NCI-H82 treated with DMSO at 0.1 percent for 48 hours (cell line): ENCODE data around the gene AAMP.
"Not testable (repeated sequence)": the region's sequence is repeated elsewhere in the genome, so short reads cannot be mapped to it uniquely, and the experiment has no call there.

Experiments
- DNase-seq: peaks from one replicate; lab custom pipeline; 2025; ENCODE audit not compliant: unreplicated experiment; lab: John Stamatoyannopoulos, UW

The AAMP gene

GRCh38 chr2:218269900-218270720 is at the start of gene AAMP, which contains the start of gene PNKD:
TSS of gene AAMP (minus strand) at chr2:218270137. CDS start at chr2:218270086, 51 bp downstream.
TSS of gene PNKD (plus strand) at chr2:218270519. CDS start at chr2:218270536, 17 bp downstream.
- DNase-seq, result peak; percentile 99

GRCh38 chr2:218318241-218318640 is 48.3 kb upstream of the AAMP start:
- DNase-seq, result no peak

DNA sequence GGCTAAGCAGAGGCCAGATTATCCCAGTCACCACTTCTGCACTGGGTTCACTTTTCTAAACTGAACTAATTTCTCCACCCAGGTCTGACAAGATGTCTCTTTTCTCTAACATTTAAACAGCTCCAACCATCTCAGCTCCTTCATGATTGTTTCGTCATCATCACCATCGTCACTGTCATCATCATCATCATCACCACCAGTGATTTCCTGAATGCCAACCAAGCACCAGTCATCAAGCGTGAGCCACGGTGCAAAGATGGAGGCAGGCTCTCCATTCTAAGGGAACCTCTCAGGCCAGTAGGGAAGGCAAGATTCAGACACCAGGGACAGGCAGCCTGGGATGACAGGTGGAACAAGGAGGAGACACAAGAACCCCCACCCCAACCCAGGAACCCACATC is 47.9 kb upstream of the AAMP start:
- no peak for DNase-seq

GRCh38 chr2:218317303-218317630 is 47.3 kb upstream of the AAMP start:
- no peak for DNase-seq

DNA sequence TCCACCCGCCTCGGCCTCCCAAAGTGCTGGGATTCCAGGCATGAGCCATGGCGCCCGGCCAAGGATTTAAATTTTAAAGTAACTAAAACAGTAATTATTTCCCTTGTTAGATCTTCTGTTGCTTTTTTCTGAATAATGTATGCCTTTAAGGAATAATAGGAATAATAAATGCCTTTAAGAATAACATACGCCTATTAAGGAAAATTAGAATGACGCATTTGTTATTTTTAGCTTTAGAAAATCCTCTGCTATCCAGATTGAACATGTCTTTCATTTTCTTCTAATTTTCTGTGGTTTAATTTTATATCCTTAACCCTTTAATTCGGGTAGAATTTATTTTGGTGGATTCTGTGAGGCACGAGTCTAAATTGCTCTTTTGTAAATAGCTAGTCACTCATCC is 45.5 kb upstream of the AAMP start:
- DNase-seq, result no peak

DNA sequence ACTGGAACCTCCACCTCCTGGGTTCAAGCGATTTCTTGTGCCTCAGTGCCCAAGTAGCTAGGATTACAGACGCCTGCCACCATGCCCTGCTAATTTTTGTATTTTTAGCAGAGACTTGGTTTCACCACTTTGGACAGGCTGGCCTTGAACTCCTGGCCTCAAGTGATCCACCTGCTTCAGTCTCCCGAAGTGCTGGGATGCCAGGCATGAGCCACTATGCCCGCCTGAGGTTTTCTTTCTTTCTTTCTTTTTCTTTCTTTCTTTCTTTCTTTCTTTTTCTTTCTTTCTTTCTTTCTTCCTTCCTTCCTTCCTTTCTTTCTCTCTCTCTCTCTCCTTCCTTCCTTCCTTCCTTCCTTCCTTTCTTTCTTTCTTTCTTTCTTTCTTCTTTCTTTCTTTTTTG is 44.8 kb upstream of the AAMP start:
- not testable (repeated sequence) for DNase-seq

- DNase-seq, result no peak
Measured at GRCh38 chr2:218313356-218313755, 43.4 kb upstream of the AAMP start.

- DNase-seq, result no peak
Measured at GRCh38 chr2:218312267-218312756, 42.4 kb upstream of the AAMP start.

GRCh38 chr2:218311541-218312266 is 41.8 kb upstream of the AAMP start:
- DNase-seq, result not testable (repeated sequence)

DNA sequence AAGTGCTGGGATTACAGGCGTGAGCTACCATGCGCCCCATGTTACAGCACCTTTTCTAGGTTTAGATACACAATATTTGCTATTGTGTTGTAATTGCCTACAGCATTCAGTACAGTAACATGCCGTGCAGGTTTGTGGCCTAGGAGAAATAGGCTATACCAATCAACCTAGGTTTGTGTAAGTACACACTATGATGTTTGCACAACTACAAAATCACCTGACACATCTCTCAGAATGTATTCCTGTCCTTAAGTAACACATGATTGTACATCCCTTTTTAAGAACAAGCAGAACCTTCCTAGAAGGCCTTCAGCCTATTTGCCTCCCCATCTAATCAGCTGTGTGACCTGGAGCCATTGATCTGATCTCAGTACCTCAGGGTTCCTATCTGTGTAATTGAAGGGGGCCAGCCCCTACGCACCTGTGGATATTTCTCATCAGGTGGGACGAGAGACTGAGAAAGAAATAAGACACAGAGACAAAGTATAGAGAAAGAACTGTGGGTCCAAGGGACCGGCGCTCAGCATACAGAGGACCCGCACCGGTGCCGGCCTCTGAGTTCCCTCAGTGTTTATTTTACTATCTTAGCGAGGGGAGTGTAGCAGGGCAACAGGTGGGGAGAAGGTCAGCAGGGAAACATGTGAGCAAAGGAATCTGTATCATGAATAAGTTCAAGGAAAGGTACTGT is 41.1 kb upstream of the AAMP start:
- no peak for DNase-seq

DNA sequence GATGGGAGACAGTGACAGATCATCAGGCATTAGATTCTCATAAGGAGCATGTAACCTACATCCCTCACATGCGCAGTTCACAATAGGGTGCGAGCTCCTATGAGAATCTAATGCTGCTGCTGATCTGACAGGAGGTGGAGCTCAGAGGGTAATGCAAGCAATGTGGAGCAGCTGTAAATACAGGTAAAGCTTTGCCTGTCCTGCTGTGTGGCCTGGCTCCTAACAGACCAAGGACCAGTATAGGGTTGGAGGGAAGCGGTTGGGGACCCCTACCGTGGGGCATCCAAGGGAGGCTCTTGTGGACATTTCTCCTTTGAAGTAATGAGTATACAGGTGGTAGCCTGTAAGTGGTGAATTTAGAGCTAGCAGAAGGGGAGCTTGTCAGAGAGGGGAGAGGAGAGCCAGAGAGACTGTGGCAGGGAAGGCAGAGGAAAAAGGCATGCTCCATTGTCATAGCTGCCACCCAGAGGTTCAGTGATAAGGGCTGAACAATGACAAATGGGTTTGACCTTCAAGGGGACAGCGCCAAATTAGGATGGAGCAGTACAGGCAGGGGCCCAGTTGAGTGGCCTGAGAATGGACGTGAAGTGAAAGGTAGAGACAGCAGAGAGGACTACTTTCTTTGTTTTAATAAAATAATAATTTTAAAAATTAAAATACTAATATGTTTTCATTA is 37.6 kb upstream of the AAMP start:
- DNase-seq, result no peak

DNA sequence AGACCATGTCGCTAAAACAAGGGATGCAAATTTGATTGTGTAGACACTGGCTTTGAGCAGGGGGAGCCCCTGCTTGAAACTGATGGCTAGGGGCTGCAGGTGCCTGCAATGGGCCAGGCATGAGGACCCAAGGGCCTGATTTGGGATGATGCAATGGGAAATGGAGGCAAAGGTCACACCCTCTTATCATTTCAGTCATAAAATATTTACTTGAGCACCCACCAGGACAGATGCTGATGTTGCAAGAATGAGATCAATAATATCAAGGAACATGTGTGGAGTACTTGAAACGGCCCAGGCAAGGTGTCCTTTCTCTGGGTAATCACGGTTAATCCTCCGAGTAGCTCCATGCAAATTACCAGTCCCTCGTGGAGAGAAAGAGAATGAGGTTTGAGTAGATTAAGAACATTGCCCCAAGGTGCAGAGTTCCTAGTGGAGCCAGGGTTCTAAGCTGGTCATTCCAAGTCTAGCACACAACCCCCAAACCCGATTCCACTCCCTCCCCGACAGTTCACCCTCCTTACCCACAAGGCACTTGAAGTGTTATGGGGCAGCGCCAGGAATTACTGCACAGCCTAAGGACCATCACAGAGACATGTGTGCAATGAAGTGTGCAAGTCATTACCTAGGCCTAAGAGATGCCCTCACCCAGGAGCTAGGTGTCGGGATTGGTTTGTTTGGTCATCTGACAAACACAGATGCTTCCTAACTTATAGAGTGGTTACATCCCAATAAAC is 36.4 kb upstream of the AAMP start:
- DNase-seq, result no peak

DNA sequence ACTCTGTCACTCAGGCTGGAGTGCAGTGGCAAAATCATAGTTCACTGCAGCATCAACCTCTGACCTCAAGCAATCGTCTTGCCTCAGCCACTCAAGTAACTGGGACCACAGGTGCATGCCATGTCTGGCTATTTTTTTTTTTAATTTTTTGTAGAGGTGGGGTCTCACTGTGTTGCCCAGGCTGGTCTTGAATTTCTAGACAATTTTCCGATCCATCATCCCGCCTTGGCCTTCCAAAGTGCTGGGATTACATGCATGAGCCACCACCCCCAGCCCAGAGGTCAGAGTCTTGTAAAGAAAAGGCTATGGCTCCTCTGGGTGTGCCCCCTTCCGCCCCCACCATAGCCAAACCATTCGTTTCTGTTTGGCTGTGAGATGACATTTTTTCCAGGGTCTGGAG is 35.4 kb upstream of the AAMP start:
- DNase-seq, result no peak

DNA sequence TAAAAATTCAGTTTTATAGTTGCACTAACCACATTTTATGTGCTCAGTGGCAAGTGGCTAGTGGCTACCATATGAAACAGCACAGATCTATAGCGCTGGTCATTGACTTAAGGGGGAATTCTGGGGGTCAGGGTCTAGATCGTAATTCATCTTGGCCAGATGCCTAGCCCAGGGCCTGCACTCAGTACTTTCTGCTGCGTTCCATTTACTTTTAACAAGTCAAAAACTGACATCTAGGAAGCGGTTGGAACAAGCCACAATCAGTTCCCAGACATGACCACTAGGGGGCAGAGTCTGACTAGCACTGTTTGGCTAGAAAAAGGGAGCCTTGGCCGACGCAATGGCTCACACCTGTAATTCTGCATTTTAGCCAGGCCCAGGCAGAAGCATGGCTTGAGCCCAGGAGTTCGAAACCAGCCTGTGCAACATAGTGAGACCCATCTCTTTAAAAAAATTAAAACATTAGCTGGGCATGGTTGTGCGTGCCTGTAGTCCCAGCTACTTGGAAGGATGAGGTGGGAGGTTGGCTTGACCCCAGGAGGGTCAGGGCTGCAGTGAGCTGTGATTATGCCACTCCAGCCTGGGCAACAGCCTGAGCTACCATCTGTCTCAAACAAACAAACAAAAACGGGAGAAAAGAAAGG is 31.4 kb upstream of the AAMP start:
- peak; percentile 66 for DNase-seq

DNA sequence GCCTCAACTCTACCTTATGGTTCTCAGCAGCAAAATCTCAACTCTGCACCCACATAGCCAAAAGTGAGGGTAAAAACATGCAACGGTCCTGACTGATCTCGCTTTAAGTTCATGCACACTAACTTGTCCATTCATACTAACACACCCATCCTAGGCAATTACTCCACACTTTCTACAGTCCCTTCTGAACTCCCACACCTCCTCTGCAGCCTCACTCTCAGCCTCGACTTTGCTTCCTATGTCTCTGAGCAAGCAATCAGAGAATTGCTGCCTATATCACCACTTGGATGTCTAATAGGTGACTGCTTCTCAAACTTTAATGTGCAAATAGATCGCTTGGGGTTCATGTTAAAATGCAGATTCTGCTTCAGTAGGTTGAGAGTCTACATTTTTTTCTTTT is 30.2 kb upstream of the AAMP start:
- DNase-seq, result no peak

- DNase-seq, result no peak
Measured at GRCh38 chr2:218298314-218298875, 28.5 kb upstream of the AAMP start.

DNA sequence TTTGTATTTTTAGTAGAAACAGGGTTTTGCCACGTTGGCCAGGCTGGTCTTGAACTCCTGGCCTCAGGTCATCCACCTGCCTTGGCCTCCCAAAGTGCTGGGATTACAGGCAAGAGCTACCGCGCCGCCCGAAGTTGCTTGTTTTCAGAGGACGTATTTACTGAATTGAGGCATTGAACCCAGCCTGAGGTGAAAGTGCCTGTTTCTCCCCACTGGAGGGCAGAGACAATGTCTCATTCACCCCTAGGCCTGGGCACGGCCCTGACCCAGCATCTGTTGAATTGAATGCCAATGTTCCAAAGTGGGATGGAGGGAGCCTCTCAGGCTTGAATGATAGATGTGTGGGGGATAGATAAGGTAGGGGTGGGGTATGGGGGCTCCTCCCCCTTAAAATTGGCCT is 26.9 kb upstream of the AAMP start:
- no peak for DNase-seq

DNA sequence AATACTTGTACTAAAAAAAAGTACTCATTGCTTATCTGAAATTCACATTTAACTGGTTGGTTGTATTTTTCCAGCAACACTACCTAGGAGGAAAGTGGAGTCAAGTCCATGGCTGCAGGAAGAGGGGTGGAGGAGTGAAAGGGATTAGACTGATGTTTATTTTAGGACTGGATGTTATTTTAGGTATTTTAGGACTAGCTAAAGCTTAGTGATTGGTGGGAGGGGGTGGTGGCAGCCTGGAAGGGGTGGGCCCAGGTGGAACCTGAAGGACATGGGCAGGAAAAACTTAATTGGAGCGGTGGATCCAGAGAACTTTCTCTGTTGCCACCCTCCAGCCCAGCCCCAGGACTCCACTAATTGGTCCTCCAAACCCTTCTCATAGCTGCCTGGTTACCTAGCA is 26.3 kb upstream of the AAMP start:
- no peak for DNase-seq

DNA sequence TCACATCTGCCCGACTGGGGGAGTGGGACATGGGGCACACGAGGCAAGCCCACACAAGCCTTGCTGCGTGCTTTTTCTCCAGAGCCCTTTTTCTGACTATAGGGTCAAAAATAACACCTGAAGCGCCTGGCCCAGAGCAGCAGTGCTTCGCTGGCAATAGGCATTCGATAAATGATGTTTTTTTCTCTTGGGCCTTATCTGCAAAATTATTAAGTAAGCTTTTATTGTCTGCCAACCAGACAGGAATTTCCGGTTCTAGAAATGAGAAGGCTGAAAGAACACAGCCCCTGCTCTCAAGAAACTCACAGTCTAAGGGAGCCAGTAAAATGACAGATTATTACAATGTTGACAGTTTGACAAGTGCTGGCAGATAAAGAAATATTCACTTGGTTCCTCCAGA is 25.1 kb upstream of the AAMP start:
- no peak for DNase-seq
